Kidney epithelial cell (primary cell): ENCODE results near the gene CYTH2. TPM values are rescaled to one million over a fixed set of nuclear protein-coding genes. Genes with fewer than 3 reads are reported as not detected.

Source experiments
- DNase-seq: peaks from one replicate; pipeline ENCODE4 v3.0.0-alpha.2; 2010; ENCODE audit warnings: low read depth
- H3K27me3 ChIP-seq: 2 replicates; pipeline ENCODE4 v1.6.0; 2011; ENCODE audit warnings: low read length; ENCODE audit not compliant: control insufficient read depth, insufficient read depth
- H3K36me3 ChIP-seq: 2 replicates; pipeline ENCODE4 v1.5.1; 2011; ENCODE audit warnings: low read length; ENCODE audit not compliant: control insufficient read depth, insufficient read depth
- H3K4me3 ChIP-seq: 2 replicates; pipeline ENCODE4 v1.5.1; 2011; ENCODE audit warnings: low read depth, mild to moderate bottlenecking, control low read depth, low read length
- total RNA-seq: library from RNA; depleted of rRNA; stranded (reverse); fragments of >200 nt; gene quantifications from 2 replicates; pipeline ENCODE4 v1.2.3, GENCODE V29; 2015
- TF ChIP-seq, protein P1 (sequence below): IDR thresholded peaks from 2 replicates; pipeline ENCODE4 v1.5.1; 2011; ENCODE audit warnings: mild to moderate bottlenecking, moderate library complexity, low read length, control low read depth, inconsistent platforms; ENCODE audit not compliant: insufficient read depth, poor library complexity, severe bottlenecking

CYTH2 gene
- total RNA-seq, 1 donor from 2014 or later = 77.3 TPM

DNA sequence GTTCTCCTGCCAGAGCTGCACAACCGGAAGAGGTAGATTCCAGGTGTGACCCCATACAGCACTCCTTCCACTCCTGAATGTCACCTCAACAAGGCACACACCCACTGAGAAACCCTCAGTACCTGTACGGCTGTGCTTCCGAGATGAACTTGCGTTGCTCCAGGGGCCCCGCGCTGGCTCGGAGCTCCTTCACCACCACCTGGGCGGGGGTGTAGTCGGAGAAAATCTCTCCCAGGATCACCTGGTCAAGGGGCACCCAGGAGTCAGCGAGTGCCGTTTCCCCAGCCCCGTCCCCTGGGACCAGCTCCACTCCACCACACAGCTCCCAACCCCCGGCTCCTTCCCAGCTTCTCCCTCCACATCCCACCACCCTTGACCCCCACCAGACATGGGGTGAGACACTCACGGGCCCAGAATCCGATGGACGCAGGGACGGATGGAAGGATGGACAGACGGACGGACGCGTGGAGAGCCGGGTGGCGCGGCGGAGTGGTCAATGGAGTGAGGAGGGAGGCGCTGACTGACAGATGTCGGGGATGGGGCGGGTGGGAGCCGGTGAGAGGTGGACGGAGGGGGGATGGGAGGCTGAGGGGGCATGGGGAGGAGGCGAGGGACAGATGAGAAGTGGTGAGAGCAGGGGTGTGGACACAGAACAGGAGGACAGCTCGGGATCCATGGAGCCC lies 39.7 kb downstream of the CYTH2 start:
- Histone ChIP-seq H3K36me3 (no peaks in the 10 kb centered on the region), H3K27me3 (peaks cover 38% of the 10 kb centered on the region), H3K4me3 (no peak overlapping the region)
- TF ChIP-seq, protein P1, sequence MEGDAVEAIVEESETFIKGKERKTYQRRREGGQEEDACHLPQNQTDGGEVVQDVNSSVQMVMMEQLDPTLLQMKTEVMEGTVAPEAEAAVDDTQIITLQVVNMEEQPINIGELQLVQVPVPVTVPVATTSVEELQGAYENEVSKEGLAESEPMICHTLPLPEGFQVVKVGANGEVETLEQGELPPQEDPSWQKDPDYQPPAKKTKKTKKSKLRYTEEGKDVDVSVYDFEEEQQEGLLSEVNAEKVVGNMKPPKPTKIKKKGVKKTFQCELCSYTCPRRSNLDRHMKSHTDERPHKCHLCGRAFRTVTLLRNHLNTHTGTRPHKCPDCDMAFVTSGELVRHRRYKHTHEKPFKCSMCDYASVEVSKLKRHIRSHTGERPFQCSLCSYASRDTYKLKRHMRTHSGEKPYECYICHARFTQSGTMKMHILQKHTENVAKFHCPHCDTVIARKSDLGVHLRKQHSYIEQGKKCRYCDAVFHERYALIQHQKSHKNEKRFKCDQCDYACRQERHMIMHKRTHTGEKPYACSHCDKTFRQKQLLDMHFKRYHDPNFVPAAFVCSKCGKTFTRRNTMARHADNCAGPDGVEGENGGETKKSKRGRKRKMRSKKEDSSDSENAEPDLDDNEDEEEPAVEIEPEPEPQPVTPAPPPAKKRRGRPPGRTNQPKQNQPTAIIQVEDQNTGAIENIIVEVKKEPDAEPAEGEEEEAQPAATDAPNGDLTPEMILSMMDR = no peak
- no peak for DNase-seq

DNA sequence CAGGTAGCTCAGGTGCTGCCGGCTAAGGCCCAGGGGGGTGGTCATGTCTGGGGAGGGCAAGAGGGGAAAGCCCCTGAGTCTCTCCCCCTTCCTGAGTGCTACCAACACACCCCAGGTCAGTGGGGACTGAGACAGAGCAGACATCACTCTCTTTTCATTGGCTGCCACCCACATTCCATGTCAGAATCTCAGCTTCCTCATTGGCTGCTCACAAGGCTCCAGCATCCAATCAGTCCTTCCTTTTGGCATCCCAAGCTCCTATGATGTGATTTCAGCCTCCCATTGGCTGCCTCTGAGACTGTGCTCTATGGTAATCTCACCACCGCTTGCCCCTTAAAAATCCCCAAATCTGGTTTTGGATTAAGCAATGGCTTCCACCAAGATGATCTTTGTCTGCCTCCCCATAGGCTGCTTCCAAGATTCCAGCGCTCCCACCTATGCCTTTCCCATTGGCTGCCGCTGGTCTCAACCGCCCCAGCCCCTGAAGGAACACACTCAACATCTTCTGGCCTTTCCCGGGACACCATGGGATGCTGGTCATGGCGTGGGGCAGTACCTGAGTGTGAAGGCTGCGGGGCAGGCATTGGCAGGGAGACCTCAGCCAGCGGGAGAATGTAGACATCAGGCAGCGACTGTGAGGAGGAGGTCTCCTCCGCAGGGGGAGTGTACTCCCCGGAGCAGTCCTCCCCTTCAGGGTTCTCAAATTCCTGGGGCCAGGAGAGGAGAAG lies 40.5 kb downstream of the CYTH2 start:
- Histone ChIP-seq H3K4me3 (no peak overlapping the region), H3K27me3 (peaks cover 38% of the 10 kb centered on the region), H3K36me3 (no peaks in the 10 kb centered on the region)
- TF ChIP-seq, protein P1 = no peak
- DNase-seq = no peak

DNA sequence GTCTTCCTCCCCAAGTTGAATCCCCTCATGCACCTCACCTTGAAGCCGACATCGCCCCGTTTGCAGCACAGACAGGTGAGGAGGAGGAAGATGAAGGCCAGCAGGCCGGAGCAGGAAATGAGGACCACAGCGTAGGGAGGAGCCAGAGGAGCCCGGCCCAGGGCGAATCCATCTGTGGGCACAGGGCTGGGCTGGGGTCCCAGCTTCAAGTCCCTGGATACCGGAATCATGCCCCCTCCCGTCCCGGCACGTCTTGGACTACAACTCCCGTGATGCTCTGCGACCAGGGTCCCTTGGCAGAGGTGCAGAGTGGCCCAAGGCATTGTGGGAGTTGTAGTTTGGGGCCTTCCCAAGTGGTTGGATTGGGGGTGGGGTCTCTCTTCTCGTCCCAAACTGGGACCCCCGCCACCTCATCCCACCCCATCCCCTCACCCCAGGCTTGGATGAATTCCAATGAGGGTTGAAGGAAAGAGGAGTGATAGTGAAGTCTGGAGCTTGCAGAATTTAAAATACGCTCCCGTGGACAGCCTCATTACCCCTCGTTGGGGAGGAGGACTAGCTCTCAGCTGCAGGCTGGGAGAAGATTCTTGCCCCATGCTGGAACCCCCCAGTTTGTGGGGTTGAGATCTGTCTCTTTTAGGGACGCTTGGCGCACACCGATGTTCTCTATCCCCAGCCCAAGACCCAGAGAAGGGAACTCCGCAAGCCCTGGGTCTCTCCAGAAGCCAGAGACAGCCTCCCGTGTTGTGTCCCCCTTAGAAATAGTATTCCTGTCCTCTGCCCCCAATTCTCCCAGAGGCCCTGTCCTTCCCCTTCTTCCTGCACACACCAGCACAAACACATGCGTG lies 41.5 kb downstream of the CYTH2 start:
- Histone ChIP-seq H3K36me3 (no peaks in the 10 kb centered on the region), H3K4me3 (no peak overlapping the region), H3K27me3 (peaks cover 38% of the 10 kb centered on the region)
- TF ChIP-seq, protein P1 = no peak
- DNase-seq = no peak

DNA sequence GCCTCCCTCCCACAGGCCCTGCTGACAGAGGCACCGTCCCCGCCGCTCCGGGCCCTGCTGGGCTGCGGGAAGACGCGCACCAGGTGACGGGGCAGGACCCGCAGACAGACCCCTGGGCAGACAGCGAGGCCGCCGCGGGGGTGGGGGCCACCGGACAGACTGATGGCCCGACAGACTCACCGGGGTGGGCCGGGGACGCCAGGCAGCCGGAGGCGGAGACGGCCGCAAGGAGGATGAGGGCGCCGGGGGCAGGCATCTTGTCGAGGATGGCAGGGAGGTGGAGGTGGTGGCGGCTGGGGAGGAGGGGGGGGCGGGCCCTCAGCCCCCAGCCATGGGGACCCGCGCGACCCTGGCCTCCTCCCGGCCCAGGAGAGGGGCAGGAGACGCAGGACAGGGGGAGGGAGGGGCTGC lies 42.2 kb downstream of the CYTH2 start:
- Histone ChIP-seq H3K4me3 (no peak overlapping the region), H3K27me3 (peaks cover 38% of the 10 kb centered on the region), H3K36me3 (no peaks in the 10 kb centered on the region)
- DNase-seq = no peak
- TF ChIP-seq, protein P1 = no peak

DNA sequence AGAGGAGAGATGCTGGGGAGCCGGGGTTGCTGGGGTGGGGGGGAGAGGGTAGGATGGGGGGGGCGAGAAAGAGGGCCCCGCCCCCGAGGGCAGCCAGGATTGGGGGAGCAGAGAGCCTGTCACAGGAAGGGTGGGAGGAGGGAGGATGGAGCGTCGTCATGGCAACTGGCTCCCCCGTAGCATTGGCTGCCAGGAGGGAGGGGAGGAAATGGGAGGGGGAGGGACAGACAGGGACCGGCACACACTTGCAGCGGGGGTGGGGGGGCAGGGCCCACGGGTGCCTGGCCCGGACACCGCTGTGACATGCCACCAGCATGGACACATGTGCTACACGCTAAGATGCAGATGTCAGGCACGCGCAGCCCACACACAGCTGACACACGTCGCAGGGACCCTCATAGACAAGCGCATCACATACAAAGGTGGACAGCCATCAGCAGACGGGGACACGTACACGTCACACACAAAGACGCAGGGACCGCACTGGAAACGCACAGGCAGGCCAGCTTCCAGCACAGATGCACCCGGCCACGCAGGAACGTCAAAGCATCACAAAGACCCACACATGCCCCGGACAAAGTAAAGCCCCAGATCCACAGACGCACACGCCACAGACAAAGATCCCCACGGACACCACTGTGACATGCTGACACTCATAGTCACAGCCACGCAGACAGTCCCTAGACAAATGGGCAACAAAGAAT lies 42.8 kb downstream of the CYTH2 start, which contains the start of gene LMTK3:
Gene LMTK3, minus strand, starts transcription at position 36 of the 704 bp plus-strand sequence. CDS start 259 bp downstream, outside the sequence.
- H3K27me3 ChIP-seq = peaks cover 38% of the 10 kb centered on the region
- TF ChIP-seq, protein P1 = no peak
- H3K36me3 ChIP-seq = no peaks in the 10 kb centered on the region
- H3K4me3 ChIP-seq = no peak within 1 kb of the TSS
- DNase-seq = no peak
